ENCODE data around the gene ATAD5. TPM values are rescaled to one million over a fixed set of nuclear protein-coding genes. Genes with fewer than 3 reads are reported as not detected.
A peak's percentile ranks its signal among the peaks of the same experiment; 100 is the strongest.

Gene ATAD5
- total RNA-seq, 6 experiments from 2014 or later = 2.2 to 4.7 (median 4.0) TPM

GRCh38 chr17:30917050-30917449, 85.3 kb downstream of the ATAD5 start:
- Mint-ChIP-seq H3K4me1 (ENCODE audit: low read depth) (peaks cover 17% of the 10 kb centered on the region), H3K36me3 (ENCODE audit: low read depth) (no peaks in the 10 kb centered on the region; the same call in 1 of the 2 replicates), H3K27me3 (ENCODE audit: insufficient read depth) (peaks cover 8% of the 10 kb centered on the region), H3K9me3 (no peaks in the 10 kb centered on the region), H3K27ac (no peak overlapping the region), H3K4me3 (no peak overlapping the region)
- no peak for DNase-seq
- TF ChIP-seq CTCF (IDR thresholded peaks at IDR 0.05) = no peak

- Mint-ChIP-seq H3K9me3 (no peaks in the 10 kb centered on the region), H3K36me3 (ENCODE audit: low read depth) (no peaks in the 10 kb centered on the region; the same call in 1 of the 2 replicates), H3K4me3 (no peak overlapping the region), H3K27ac (no peak overlapping the region), H3K27me3 (ENCODE audit: insufficient read depth) (peaks cover 28% of the 10 kb centered on the region), H3K4me1 (ENCODE audit: low read depth) (peaks cover 22% of the 10 kb centered on the region)
- no peak for DNase-seq
- no peak for TF ChIP-seq CTCF (IDR thresholded peaks at IDR 0.05)
These were observed 88.5 kb downstream of the ATAD5 start for GRCh38 chr17:30920282-30920681.

- DNase-seq = no peak
- Mint-ChIP-seq H3K36me3 (ENCODE audit: low read depth) (no peaks in the 10 kb centered on the region; the same call in 1 of the 2 replicates), H3K9me3 (no peaks in the 10 kb centered on the region), H3K4me3 (peak overlapping the region; percentile 50), H3K27ac (no peak overlapping the region), H3K4me1 (ENCODE audit: low read depth) (peaks cover 22% of the 10 kb centered on the region), H3K27me3 (ENCODE audit: insufficient read depth) (peaks cover 33% of the 10 kb centered on the region)
- TF ChIP-seq CTCF (IDR thresholded peaks at IDR 0.05) = no peak
These were observed 89.1 kb downstream of the ATAD5 start for GRCh38 chr17:30920683-30921543.

- peaks cover 22% of the 10 kb centered on the region for H3K4me1 Mint-ChIP-seq (ENCODE audit: low read depth)
- H3K9me3 Mint-ChIP-seq = no peaks in the 10 kb centered on the region
- no peaks in the 10 kb centered on the region; the same call in 1 of the 2 replicates for H3K36me3 Mint-ChIP-seq (ENCODE audit: low read depth)
- DNase-seq = no peak
- H3K27ac Mint-ChIP-seq = no peak within 1 kb of the TSS
- TF ChIP-seq CTCF (IDR thresholded peaks at IDR 0.05) = no peak
- peak within 1 kb of the TSS; percentile 50 for H3K4me3 Mint-ChIP-seq
- H3K27me3 Mint-ChIP-seq (ENCODE audit: insufficient read depth) = peaks cover 36% of the 10 kb centered on the region
These were observed 89.9 kb downstream of the ATAD5 start, which contains the start of gene ADAP2 for GRCh38 chr17:30921544-30922196. TSS of gene ADAP2 (plus strand) at chr17:30921945. CDS start at chr17:30922015, 70 bp downstream.

GRCh38 chr17:30922235-30923030, 90.7 kb downstream of the ATAD5 start:
- TF ChIP-seq CTCF (IDR thresholded peaks at IDR 0.05) = no peak
- H3K9me3 Mint-ChIP-seq = no peaks in the 10 kb centered on the region
- H3K4me1 Mint-ChIP-seq (ENCODE audit: low read depth) = peaks cover 22% of the 10 kb centered on the region
- peaks cover 37% of the 10 kb centered on the region for H3K27me3 Mint-ChIP-seq (ENCODE audit: insufficient read depth)
- H3K4me3 Mint-ChIP-seq = peak overlapping the region; percentile 20; the same call in 1 of the 2 replicates
- H3K27ac Mint-ChIP-seq = no peak overlapping the region
- no peaks in the 10 kb centered on the region; the same call in 1 of the 2 replicates for H3K36me3 Mint-ChIP-seq (ENCODE audit: low read depth)
- DNase-seq = no peak
